ENCODE data around the gene KRT75. TPM values are rescaled to one million over a fixed set of nuclear protein-coding genes. Genes with fewer than 3 reads are reported as not detected.
A peak's percentile ranks its signal among the peaks of the same experiment; 100 is the strongest.

The KRT75 gene
- total RNA-seq, 4 donors from 2014 or later, result not detected

DNA sequence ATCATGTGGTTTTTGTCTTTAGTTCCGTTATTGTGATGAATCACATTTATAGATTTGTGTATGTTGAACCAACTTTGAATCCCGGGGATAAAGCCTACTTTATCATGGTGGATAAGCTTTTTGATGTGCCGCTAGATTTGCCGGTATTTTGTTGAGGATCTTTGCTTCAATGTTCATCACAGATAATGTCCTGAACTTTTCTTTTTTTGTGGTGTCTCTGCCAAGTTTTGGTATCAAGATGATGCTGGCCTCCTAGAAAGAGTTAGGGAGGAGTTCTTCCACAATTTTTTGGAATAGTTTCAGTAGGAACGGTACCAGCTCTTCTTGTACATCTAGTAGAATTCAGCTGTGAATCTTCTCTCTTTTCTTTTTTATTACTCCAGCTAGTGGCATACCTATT is 24.7 kb upstream of the KRT75 start:
- Histone ChIP-seq H3K27me3 (no peaks in the 10 kb centered on the region), H3K9me3 (no peaks in the 10 kb centered on the region), H3K4me3 (no peak overlapping the region), H3K4me1 (peaks cover 0 to 6% (median 0%) of the 10 kb centered on the region in 4 donors), H3K36me3 (no peaks in the 10 kb centered on the region), H3K27ac (no peak overlapping the region)
- intact Hi-C loops (cut with DNase I; ENCODE audit: low total_unique reads) (no loop called here), in situ Hi-C loops (cut with MboI; ENCODE audit: low pct_ligation_motif_present in 1 of 4, low pct_unique_long_range_greater_than_20kb in 1 of 4, low sequenced_read_pairs in 3 of 4) (no loop called here)
- WGBS, 2 donors (ENCODE audit: low coverage in 1 of 2), result 76 to 92% methylated on average over 5 of the region's 5 CpGs
- TF ChIP-seq POLR2AphosphoS5 (IDR thresholded peaks at IDR 0.05) (no peak), EP300 (IDR thresholded peaks at IDR 0.05; ENCODE audit: low read depth) (no peak), POLR2A (IDR thresholded peaks at IDR 0.05) (no peak)
- TF ChIP-seq, protein P1, sequence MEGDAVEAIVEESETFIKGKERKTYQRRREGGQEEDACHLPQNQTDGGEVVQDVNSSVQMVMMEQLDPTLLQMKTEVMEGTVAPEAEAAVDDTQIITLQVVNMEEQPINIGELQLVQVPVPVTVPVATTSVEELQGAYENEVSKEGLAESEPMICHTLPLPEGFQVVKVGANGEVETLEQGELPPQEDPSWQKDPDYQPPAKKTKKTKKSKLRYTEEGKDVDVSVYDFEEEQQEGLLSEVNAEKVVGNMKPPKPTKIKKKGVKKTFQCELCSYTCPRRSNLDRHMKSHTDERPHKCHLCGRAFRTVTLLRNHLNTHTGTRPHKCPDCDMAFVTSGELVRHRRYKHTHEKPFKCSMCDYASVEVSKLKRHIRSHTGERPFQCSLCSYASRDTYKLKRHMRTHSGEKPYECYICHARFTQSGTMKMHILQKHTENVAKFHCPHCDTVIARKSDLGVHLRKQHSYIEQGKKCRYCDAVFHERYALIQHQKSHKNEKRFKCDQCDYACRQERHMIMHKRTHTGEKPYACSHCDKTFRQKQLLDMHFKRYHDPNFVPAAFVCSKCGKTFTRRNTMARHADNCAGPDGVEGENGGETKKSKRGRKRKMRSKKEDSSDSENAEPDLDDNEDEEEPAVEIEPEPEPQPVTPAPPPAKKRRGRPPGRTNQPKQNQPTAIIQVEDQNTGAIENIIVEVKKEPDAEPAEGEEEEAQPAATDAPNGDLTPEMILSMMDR (IDR thresholded peaks at IDR 0.05), result no peak
- no peak for DNase-seq

DNA sequence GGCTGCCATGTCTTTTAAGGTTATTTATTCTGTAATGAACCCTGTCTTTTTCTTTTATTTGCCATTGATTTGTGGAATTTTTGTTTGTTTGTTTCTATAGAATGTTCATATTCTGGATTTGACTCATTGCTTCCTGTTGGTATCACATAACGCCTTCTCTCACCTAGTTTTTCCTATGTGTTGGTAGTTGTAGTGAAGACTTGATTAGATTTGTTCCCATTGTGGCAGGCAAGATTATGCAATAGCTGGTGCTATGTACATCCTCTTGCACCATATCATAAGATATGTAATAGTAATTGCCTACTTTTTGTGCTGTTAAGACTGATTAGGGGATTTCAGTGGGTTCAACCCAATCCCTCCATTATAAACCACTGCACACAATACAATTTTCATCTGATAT is 21.6 kb upstream of the KRT75 start:
- no peak for DNase-seq
- Histone ChIP-seq H3K27ac (no peak overlapping the region), H3K27me3 (no peaks in the 10 kb centered on the region), H3K4me3 (no peak overlapping the region), H3K9me3 (no peaks in the 10 kb centered on the region), H3K36me3 (no peaks in the 10 kb centered on the region), H3K4me1 (peaks cover 0 to 6% (median 0%) of the 10 kb centered on the region in 4 donors)
- 50 to 80% methylated on average over 1 of the region's 1 CpG for WGBS, 2 donors (ENCODE audit: low coverage in 1 of 2)
- intact Hi-C loops (cut with DNase I; ENCODE audit: low total_unique reads) (no loop called here), in situ Hi-C loops (cut with MboI; ENCODE audit: low pct_ligation_motif_present in 1 of 4, low pct_unique_long_range_greater_than_20kb in 1 of 4, low sequenced_read_pairs in 3 of 4) (no loop called here)
- TF ChIP-seq POLR2AphosphoS5 (IDR thresholded peaks at IDR 0.05), result no peak
- TF ChIP-seq, protein P1 (IDR thresholded peaks at IDR 0.05), result no peak
- no peak for TF ChIP-seq POLR2A (IDR thresholded peaks at IDR 0.05)
- no peak for TF ChIP-seq EP300 (IDR thresholded peaks at IDR 0.05; ENCODE audit: low read depth)

DNA sequence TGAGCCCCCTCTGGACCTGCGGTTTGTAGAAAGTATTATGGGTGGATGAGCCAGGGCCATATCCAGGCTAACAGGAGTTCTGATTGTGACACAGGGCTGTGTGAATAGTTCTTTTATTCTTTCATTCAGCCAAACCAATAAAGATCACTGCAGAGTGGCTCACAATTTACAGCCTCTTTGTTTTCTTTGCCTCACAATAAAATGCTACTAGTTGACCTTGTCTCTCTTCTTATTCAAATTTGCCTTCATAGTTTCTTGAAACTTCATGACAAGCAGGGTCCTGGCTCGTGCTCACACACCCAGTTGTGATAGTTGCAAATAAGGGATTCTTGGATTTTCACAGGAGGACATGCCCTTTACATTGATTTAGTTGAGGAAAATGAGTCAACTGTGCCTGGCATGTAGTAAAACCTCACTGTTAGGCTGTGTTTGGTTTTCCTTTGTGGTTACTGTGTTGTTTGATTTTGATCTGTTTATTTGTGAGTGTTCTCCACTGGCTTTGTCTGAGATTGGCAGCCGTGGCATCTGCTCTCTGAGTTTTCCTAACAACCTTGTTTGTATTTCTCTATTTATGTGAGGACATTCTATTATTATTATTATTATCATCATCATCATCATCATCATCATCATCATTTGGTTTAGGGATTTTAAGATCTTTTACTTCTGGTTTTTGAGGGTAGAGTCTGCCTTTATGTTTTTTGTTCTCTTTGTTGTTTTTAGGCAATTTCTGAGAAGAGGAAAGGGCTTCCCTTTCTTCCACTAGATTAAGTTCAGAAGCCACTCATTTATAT is 20.4 kb upstream of the KRT75 start:
- Histone ChIP-seq H3K36me3 (no peaks in the 10 kb centered on the region), H3K9me3 (no peaks in the 10 kb centered on the region), H3K27me3 (no peaks in the 10 kb centered on the region), H3K27ac (peak overlapping the region in 1 of 4 donors; percentile 23), H3K4me3 (no peak overlapping the region), H3K4me1 (peaks cover 0 to 6% (median 0%) of the 10 kb centered on the region in 4 donors)
- in situ Hi-C loops (cut with MboI; ENCODE audit: low pct_ligation_motif_present in 1 of 4, low pct_unique_long_range_greater_than_20kb in 1 of 4, low sequenced_read_pairs in 3 of 4), result no loop called here
- TF ChIP-seq POLR2AphosphoS5 (IDR thresholded peaks at IDR 0.05), result no peak
- no peak for TF ChIP-seq EP300 (IDR thresholded peaks at IDR 0.05; ENCODE audit: low read depth)
- TF ChIP-seq, protein P1 (IDR thresholded peaks at IDR 0.05), result no peak
- no peak for TF ChIP-seq POLR2A (IDR thresholded peaks at IDR 0.05)
- intact Hi-C loops (cut with DNase I; ENCODE audit: low total_unique reads), result no loop called here
- 20 to 22% methylated on average over 3 of the region's 3 CpGs for WGBS, 2 donors (ENCODE audit: low coverage in 1 of 2)
- DNase-seq, result no peak

DNA sequence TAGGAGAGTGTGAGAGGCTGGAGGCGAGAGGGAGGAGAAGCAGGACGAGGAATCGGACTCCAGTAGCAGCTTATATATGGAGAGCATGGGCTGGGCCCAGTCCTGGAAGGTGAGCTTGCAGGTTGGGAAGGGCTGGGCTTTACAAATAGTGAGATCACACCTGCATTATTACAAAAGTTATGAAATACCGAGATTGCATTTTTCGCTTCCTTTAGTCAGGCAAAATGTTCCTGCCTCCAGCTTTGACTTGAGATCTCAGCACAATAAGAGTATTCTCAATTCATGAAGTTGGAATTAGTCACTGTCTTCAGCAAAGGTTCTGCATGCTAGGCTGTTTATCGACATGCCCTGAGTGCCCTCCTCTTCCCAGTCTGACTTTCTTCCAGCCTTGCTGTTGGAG is 17.9 kb upstream of the KRT75 start, which contains the start of gene KRT6B:
Gene KRT6B (minus strand): TSS at position 46 of the 400 bp plus-strand sequence. CDS start 68 bp downstream, outside the sequence.
- H3K27ac ChIP-seq, result no peak within 1 kb of the TSS
- no peaks in the 10 kb centered on the region for H3K9me3 ChIP-seq
- WGBS, 2 donors (ENCODE audit: low coverage in 1 of 2), result 53 to 57% methylated on average over 5 to 6 of the region's 6 CpGs
- no peak for DNase-seq
- peaks cover 0 to 6% (median 0%) of the 10 kb centered on the region in 4 donors for H3K4me1 ChIP-seq
- no peaks in the 10 kb centered on the region for H3K36me3 ChIP-seq
- in situ Hi-C loops (cut with MboI; ENCODE audit: low pct_ligation_motif_present in 1 of 4, low pct_unique_long_range_greater_than_20kb in 1 of 4, low sequenced_read_pairs in 3 of 4) (no loop called here), intact Hi-C loops (cut with DNase I; ENCODE audit: low total_unique reads) (no loop called here)
- H3K27me3 ChIP-seq, result no peaks in the 10 kb centered on the region
- no peak within 1 kb of the TSS for H3K4me3 ChIP-seq
- TF ChIP-seq POLR2A (IDR thresholded peaks at IDR 0.05) (no peak), EP300 (IDR thresholded peaks at IDR 0.05; ENCODE audit: low read depth) (no peak), POLR2AphosphoS5 (IDR thresholded peaks at IDR 0.05) (no peak)
- TF ChIP-seq, protein P1 (IDR thresholded peaks at IDR 0.05), result no peak

Measured in transverse colon (tissue), 4 donors.